ENCODE measurements around the gene VWA1.

GRCh38 chr1:1440262-1441001 lies 4.9 kb downstream of the VWA1 start:
- TF ChIP-seq CTCF (IDR thresholded peaks at IDR 0.05) (no peak), EZH2phosphoT487 (IDR thresholded peaks at IDR 0.05) (no peak), EZH2 (IDR thresholded peaks at IDR 0.05) (no peak)
